Progenitor cell of endocrine pancreas (in vitro differentiated cells): ENCODE data around the gene GLO1. TPM values are rescaled to one million over a fixed set of nuclear protein-coding genes. Genes with fewer than 3 reads are reported as not detected.

Source experiments
- DNase-seq: peaks from one replicate; pipeline ENCODE4 v3.0.0; 2021; ENCODE audit warnings: low spot score; ENCODE audit not compliant: unreplicated experiment
- H3K27ac Mint-ChIP-seq: 2 replicates; pipeline ENCODE4 v1.8.0; 2021; ENCODE audit warnings: mild to moderate bottlenecking, moderate library complexity, mixed read lengths
- H3K27me3 Mint-ChIP-seq: 2 replicates; pipeline ENCODE4 v1.8.0; 2021; ENCODE audit warnings: mixed read lengths
- H3K36me3 Mint-ChIP-seq: 2 replicates; pipeline ENCODE4 v1.8.0; 2022; ENCODE audit warnings: mixed read lengths; ENCODE audit not compliant: insufficient read depth
- H3K4me1 Mint-ChIP-seq: 2 replicates; pipeline ENCODE4 v1.8.0; 2021; ENCODE audit warnings: low read depth, mixed read lengths
- H3K4me3 Mint-ChIP-seq: 2 replicates; pipeline ENCODE4 v1.8.0; 2021; ENCODE audit warnings: low read depth, mild to moderate bottlenecking, moderate library complexity, mixed read lengths
- H3K9me3 Mint-ChIP-seq: 2 replicates; pipeline ENCODE4 v1.8.0; 2021; ENCODE audit warnings: low read depth, mixed read lengths
- CTCF ChIP-seq: fragments of 200-600 bp; sonication (generic); IDR thresholded peaks from one replicate; pipeline ENCODE4 v1.5.0; 2021; ENCODE audit warnings: antibody characterized with exemption, mild to moderate bottlenecking; ENCODE audit not compliant: unreplicated experiment
- total RNA-seq: library from RNA; stranded (reverse); gene quantifications from 2 replicates; pipeline ENCODE4 v1.2.1, GENCODE V29; 2021

GLO1 gene
- total RNA-seq, 1 donor from 2014 or later: 97.9 TPM

GRCh38 chr6:38649744-38650143 is 53.2 kb downstream of the GLO1 start:
- no peaks in the 10 kb centered on the region for H3K4me1 Mint-ChIP-seq
- no peaks in the 10 kb centered on the region for H3K9me3 Mint-ChIP-seq
- no peaks in the 10 kb centered on the region for H3K36me3 Mint-ChIP-seq
- no peak overlapping the region for H3K4me3 Mint-ChIP-seq
- H3K27ac Mint-ChIP-seq: no peak overlapping the region
- TF ChIP-seq CTCF: no peak
- no peak for DNase-seq
- H3K27me3 Mint-ChIP-seq: no peaks in the 10 kb centered on the region

GRCh38 chr6:38648629-38649028 is 54.3 kb downstream of the GLO1 start:
- no peak overlapping the region for H3K27ac Mint-ChIP-seq
- no peak for TF ChIP-seq CTCF
- no peaks in the 10 kb centered on the region for H3K36me3 Mint-ChIP-seq

GRCh38 chr6:38646166-38646878 is 56.6 kb downstream of the GLO1 start:
- no peak for TF ChIP-seq CTCF
- H3K9me3 Mint-ChIP-seq: no peaks in the 10 kb centered on the region
- H3K27ac Mint-ChIP-seq: no peak overlapping the region
- no peak for DNase-seq
- no peaks in the 10 kb centered on the region for H3K36me3 Mint-ChIP-seq
- no peak overlapping the region for H3K4me3 Mint-ChIP-seq
- H3K4me1 Mint-ChIP-seq: no peaks in the 10 kb centered on the region
- H3K27me3 Mint-ChIP-seq: no peaks in the 10 kb centered on the region

More at GRCh38 chr6:38648629-38649028, 54.3 kb downstream of the GLO1 start:
- H3K4me1 Mint-ChIP-seq: no peaks in the 10 kb centered on the region
- no peaks in the 10 kb centered on the region for H3K9me3 Mint-ChIP-seq
- no peak for DNase-seq
- no peaks in the 10 kb centered on the region for H3K27me3 Mint-ChIP-seq
- H3K4me3 Mint-ChIP-seq: no peak overlapping the region

- H3K9me3 Mint-ChIP-seq: no peaks in the 10 kb centered on the region
- no peaks in the 10 kb centered on the region for H3K27me3 Mint-ChIP-seq
- no peak overlapping the region for H3K4me3 Mint-ChIP-seq
- TF ChIP-seq CTCF: no peak
- H3K27ac Mint-ChIP-seq: no peak overlapping the region
- H3K36me3 Mint-ChIP-seq: no peaks in the 10 kb centered on the region
- no peak for DNase-seq
- H3K4me1 Mint-ChIP-seq: peaks cover 6% of the 10 kb centered on the region
Measured at GRCh38 chr6:38644951-38645350, 58.0 kb downstream of the GLO1 start.

- Mint-ChIP-seq H3K36me3 (no peaks in the 10 kb centered on the region), H3K4me1 (peaks cover 11% of the 10 kb centered on the region), H3K27me3 (no peaks in the 10 kb centered on the region), H3K27ac (peak overlapping the region; percentile 95), H3K4me3 (peak overlapping the region; percentile 86), H3K9me3 (no peaks in the 10 kb centered on the region)
- DNase-seq: no peak
- no peak for TF ChIP-seq CTCF
Measured at GRCh38 chr6:38640216-38640909, 62.6 kb downstream of the GLO1 start.
